Sigmoid colon (tissue), 7 donors: Measurements from ENCODE around the gene FAM13C. TPM values are rescaled to one million over a fixed set of nuclear protein-coding genes. Genes with fewer than 3 reads are reported as not detected.

Experiments
- DNase-seq: peaks from one replicate; pipeline ENCODE4 v3.0.0-alpha.2; 2019
- H3K27ac ChIP-seq, 4 donors: fragments of 200-600 bp; sonication (generic); one replicate each; pipeline ENCODE4 v1.5.1; 2016 to 2019; ENCODE audit warnings: mild to moderate bottlenecking in 1 of 4
- H3K27me3 ChIP-seq, 3 donors: fragments of 200-600 bp; sonication (generic); one replicate each; pipeline ENCODE4 v1.5.1; 2019; ENCODE audit warnings: mild to moderate bottlenecking in 1 of 3
- H3K36me3 ChIP-seq, 4 donors: fragments of 200-600 bp; sonication (generic); one replicate each; pipeline ENCODE4 v1.5.1; 2016 to 2019
- H3K4me1 ChIP-seq, 4 donors: fragments of 200-600 bp; sonication (generic); one replicate each; pipeline ENCODE4 v1.5.1; 2017 to 2019
- H3K4me3 ChIP-seq, 4 donors: fragments of 200-600 bp; sonication (generic); one replicate each; pipeline ENCODE4 v1.5.1; 2017 to 2019; ENCODE audit warnings: mild to moderate bottlenecking in 2 of 4, moderate library complexity in 1 of 4
- H3K9me3 ChIP-seq, 4 donors: fragments of 200-600 bp in 3 of 4; sonication (generic) in 3 of 4; one replicate each; pipeline versions ENCODE4 v1.5.1 to v1.6.1; 2013 to 2019
- CTCF ChIP-seq, 4 experiments: fragments of 450-650 bp in 3 of 4; fragments of 200-600 bp in 1 of 4; IDR thresholded peaks; one replicate each; pipeline ENCODE4 v1.5.1; 2016 to 2019; ENCODE audit warnings: antibody characterized with exemption in 4 of 4, mild to moderate bottlenecking in 3 of 4, moderate library complexity in 2 of 4
- EP300 ChIP-seq, 4 donors: sonication (generic); formaldehyde crosslinking; IDR thresholded peaks; one replicate each; pipeline ENCODE4 v1.6.1; 2017; ENCODE audit warnings: antibody characterized with exemption in 4 of 4
- POLR2A ChIP-seq, 2 donors: fragments of 450-650 bp; IDR thresholded peaks; one replicate each; pipeline ENCODE4 v1.6.1; 2016; ENCODE audit warnings: antibody characterized with exemption in 2 of 2, mild to moderate bottlenecking in 2 of 2, moderate library complexity in 2 of 2
- POLR2AphosphoS5 ChIP-seq, 4 donors: sonication (generic); formaldehyde crosslinking; IDR thresholded peaks; one replicate each; pipeline ENCODE4 v1.6.1; 2017; ENCODE audit warnings: antibody characterized with exemption in 4 of 4
- WGBS, 2 donors: extraction: QIAGEN DNeasy Blood & Tissue Kit; methylation state at CpG; one replicate each; pipeline ENCODE4 v1.1.7; 2013; 5-methylcytosine and 5-hydroxymethylcytosine counted together
- intact Hi-C: fragments of 100-400 bp; cut with DNase I; formaldehyde crosslinking; loops from one replicate; pipeline ENCODE4 v1.15.1; 2023
- polyA plus RNA-seq, 3 donors: library from polyadenylated mRNA; stranded (reverse); fragments of 200-250 nt; gene quantifications; one replicate each; pipeline ENCODE4 v1.2.3, GENCODE V29; 2013
- total RNA-seq, 4 donors: library from RNA; depleted of rRNA; stranded (reverse); fragments of >200 nt; gene quantifications; one replicate each; pipeline ENCODE4 v1.1.0, GENCODE V29; 2016
- donor health status: healthy with polysubstance abuse.
- donor health status: Bipolar disorder and iron deficiency.
- donor health status: healthy.

Gene FAM13C
- total and polyA plus RNA-seq, 7 donors: 0.92 to 33.9 (median 13.8) TPM

DNA sequence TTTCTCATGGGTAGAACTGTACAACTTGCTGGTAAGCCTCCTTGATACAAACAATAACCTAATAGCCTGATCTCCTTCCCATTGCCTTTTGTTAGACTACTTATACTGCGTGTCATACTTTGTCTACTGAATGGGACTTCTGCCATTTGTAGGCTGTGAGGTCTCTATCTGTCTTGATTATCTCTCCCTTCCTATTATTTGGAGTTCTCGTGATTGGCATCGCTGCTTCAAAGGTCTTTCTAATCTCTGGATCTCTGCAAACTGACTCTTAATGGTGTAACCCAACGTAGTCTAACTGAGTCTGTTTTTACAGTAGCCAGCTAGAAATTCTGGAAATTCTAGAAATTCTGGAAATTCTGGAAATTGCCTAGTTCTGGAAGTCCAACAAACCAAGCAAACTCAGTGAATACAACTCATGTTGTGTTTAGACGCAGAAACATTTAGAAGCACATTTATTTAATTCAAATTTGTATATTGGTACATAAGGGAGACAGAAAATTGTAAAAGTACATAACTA is 156.1 kb downstream of the FAM13C start:
- intact Hi-C loops: no loop called here
- Histone ChIP-seq H3K27me3 (no peaks in the 10 kb centered on the region), H3K4me3 (no peak overlapping the region), H3K4me1 (no peaks in the 10 kb centered on the region), H3K36me3 (no peaks in the 10 kb centered on the region), H3K9me3 (no peaks in the 10 kb centered on the region), H3K27ac (no peak overlapping the region)
- DNase-seq: no peak
- TF ChIP-seq POLR2A (IDR thresholded peaks at IDR 0.05) (no peak), CTCF (IDR thresholded peaks at IDR 0.05) (no peak), EP300 (IDR thresholded peaks at IDR 0.05) (no peak), POLR2AphosphoS5 (IDR thresholded peaks at IDR 0.05) (no peak)
- WGBS, 2 donors: 88 to 89% methylated on average over 5 of the region's 5 CpGs

Other genes starting within 250 kb of the FAM13C start
- 1 to 10 TPM in 2 of 4 donors, under 1 TPM in 2; 0.55 to 2.5 (median 1.4) TPM for gene PHYHIPL, start 185.9 kb downstream of the FAM13C start, total RNA-seq
- gene PHYHIPL, start 185.9 kb downstream of the FAM13C start, polyA plus RNA-seq: under 1 TPM in 2 of 3 donors, not detected in 1; 0.60 to 0.67 TPM